ENCODE data around the gene ANKRD63. TPM values are rescaled to one million over a fixed set of nuclear protein-coding genes. Genes with fewer than 3 reads are reported as not detected.

The ANKRD63 gene, protein sequence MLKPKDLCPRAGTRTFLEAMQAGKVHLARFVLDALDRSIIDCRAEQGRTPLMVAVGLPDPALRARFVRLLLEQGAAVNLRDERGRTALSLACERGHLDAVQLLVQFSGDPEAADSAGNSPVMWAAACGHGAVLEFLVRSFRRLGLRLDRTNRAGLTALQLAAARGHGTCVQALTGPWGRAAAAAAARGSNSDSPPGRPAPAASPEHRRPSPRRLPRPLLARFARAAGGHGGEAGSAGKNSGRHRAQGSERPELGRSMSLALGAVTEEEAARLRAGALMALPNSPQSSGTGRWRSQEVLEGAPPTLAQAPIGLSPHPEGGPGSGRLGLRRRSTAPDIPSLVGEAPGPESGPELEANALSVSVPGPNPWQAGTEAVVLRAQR
- not detected for total RNA-seq

DNA sequence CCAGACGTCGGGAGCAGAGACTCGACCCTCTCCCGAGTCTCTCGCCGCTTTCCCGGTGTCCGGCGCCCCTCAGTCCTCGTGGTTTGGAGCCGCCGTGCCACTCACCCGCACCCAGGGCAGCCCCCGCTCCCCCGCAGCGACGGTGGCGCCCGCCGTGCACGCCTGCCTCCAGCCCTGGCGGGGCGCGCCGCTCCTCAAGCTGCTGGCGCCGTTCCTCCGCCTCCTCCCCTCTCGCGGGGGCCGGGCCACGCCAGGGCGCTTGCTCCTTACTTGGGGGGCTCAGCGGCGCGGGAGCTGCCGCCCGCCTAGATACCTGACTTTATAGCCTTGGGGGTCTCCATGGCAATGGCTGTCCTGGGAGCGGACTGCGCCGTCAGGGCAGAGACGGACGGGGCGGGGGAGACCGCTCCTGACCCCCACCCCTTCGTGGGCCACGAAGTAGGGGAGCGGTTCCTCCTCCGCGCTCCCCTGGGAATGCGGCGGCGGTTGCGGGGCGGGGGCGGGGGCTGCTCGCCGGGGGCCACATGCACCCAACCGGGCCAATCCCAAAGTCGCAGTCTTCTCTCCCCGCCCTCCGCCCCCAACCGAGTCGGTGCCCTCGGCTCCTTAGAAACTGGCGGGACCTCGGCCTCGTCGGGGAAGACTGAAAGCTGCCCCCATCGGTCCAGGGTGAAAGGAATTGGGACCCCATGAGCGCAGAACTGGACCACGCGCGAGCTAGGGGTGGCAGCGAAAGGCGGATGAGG, at the start of gene ANKRD63:
Gene ANKRD63, minus strand, starts transcription at position 196 of the 746 bp plus-strand sequence. CDS start 478 bp downstream, outside the sequence.
- ATAC-seq (peak; percentile 78 to 79), DNase-seq (peak; percentile 26)
- Mint-ChIP-seq H3K4me1 (ENCODE audit: low read depth) (peaks cover 2% of the 10 kb centered on the region), H3K36me3 (ENCODE audit: insufficient read depth) (peaks cover 2% of the 10 kb centered on the region), H3K4me3 (peak within 1 kb of the TSS; percentile 67), H3K9me3 (no peaks in the 10 kb centered on the region), H3K27me3 (ENCODE audit: low read depth) (peaks cover 23% of the 10 kb centered on the region)

DNA sequence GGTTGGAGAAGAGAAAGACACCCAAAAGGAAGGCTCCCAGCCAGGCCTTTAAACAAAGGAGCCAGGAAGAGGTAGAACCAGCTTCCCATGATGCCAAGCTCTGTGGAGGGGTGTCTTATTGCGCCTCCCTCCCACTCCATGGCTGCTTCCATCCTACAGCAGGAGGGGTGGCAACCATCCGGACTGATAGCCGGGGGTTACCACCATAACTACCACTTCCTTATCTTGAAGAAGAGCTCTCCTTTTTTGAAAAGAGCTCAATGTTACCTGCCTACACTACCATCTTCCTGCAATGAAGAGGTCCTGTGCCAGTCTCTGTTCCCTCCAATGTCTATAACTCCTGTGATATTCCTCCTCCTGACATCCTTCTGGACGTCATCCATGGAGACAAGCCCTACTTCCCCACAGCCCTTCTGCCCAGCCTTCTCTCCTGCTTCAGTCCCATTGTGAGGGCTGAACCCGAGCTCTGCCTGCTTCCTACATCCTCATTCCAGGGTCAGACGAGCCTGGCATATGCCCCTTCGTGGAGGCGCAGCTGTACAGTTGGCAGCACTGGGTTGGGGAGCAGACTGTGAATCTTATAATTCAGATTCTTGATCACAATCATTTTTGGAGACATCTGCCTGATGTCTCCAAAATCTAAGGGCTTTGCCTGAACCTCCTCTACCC, 49.4 kb upstream of the ANKRD63 start:
- no peak overlapping the region for H3K4me3 Mint-ChIP-seq
- DNase-seq = no peak
- H3K9me3 Mint-ChIP-seq = no peaks in the 10 kb centered on the region
- ATAC-seq = no peak
- peaks cover 9% of the 10 kb centered on the region for H3K4me1 Mint-ChIP-seq (ENCODE audit: low read depth)
- no peaks in the 10 kb centered on the region for H3K27me3 Mint-ChIP-seq (ENCODE audit: low read depth)
- no peaks in the 10 kb centered on the region for H3K36me3 Mint-ChIP-seq (ENCODE audit: insufficient read depth)

DNA sequence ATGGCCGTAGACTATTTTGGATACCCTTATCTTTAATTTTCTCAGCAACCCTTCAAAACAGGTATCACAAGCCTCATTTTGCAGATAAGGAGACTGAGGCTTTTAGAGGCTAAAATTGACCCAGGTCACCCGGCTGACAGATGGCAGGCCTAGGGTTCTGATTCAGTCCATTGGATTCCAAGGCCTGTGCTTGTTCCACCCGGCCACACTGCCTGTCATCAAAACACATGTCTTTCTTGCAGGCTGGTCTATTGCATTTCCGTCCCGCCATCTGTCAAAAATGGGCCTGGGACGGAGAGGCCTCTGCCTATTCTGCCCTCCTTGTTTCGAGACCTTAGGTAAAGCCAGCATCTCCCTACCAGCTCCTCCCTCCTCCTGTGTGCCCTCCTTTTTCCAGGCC, 48.8 kb upstream of the ANKRD63 start:
- ATAC-seq = no peak
- H3K9me3 Mint-ChIP-seq = no peaks in the 10 kb centered on the region

DNA sequence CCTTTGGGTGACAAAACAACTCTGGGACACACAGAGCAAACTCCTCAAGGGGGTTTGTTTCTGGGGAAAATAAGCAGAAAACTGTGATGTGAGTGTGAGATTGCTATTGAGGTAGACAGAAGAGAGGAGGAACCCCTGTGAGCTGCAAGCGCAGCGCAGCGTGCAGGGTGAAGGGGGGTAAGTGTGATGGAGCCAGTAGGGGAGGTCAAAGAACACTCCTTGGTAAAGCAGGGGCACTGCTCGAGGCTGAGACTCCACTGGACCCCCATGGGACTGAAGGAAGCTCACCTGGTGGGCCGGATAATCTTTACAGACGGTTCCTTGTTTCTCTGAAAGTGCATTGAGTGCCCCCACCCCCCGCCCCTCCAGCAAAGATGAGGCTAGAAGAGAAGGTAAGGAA, 48.2 kb upstream of the ANKRD63 start:
- H3K36me3 Mint-ChIP-seq (ENCODE audit: insufficient read depth) = no peaks in the 10 kb centered on the region
- H3K4me3 Mint-ChIP-seq = no peak overlapping the region
- H3K27me3 Mint-ChIP-seq (ENCODE audit: low read depth) = no peaks in the 10 kb centered on the region
- no peaks in the 10 kb centered on the region for H3K9me3 Mint-ChIP-seq
- H3K4me1 Mint-ChIP-seq (ENCODE audit: low read depth) = peaks cover 10% of the 10 kb centered on the region
- ATAC-seq (no peak), DNase-seq (no peak)

More for the DNA sequence above, 48.8 kb upstream of the ANKRD63 start:
- H3K4me3 Mint-ChIP-seq = no peak overlapping the region
- no peaks in the 10 kb centered on the region for H3K36me3 Mint-ChIP-seq (ENCODE audit: insufficient read depth)
- peaks cover 9% of the 10 kb centered on the region for H3K4me1 Mint-ChIP-seq (ENCODE audit: low read depth)
- H3K27me3 Mint-ChIP-seq (ENCODE audit: low read depth) = no peaks in the 10 kb centered on the region
- DNase-seq = no peak

DNA sequence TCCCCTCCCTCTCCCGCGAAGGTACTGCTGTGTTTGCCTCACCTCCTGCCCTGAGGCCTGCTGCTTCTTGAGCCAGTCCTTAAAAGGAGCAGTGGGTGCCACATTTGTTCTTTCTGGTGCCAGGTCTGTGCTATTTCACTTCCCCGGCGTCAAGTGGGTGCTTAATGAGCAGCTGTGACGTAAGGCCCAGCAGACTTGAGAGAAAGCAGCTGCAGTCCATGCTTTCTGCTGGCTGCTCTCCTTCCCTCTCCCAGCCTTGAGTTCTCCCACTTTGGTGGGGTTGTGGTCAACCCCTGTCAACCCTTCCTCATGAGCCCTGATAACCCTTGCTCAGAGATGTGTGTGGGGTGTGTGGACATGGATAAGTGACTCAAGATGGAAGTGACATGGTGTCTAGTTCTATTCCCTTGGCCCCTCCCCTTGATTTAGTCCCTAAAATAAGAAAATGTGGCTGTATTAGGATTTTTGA, 47.5 kb upstream of the ANKRD63 start:
- Mint-ChIP-seq H3K27me3 (ENCODE audit: low read depth) (no peaks in the 10 kb centered on the region), H3K36me3 (ENCODE audit: insufficient read depth) (no peaks in the 10 kb centered on the region), H3K4me1 (ENCODE audit: low read depth) (peaks cover 16% of the 10 kb centered on the region), H3K4me3 (no peak overlapping the region), H3K9me3 (no peaks in the 10 kb centered on the region)
- DNase-seq = no peak
- no peak for ATAC-seq

DNA sequence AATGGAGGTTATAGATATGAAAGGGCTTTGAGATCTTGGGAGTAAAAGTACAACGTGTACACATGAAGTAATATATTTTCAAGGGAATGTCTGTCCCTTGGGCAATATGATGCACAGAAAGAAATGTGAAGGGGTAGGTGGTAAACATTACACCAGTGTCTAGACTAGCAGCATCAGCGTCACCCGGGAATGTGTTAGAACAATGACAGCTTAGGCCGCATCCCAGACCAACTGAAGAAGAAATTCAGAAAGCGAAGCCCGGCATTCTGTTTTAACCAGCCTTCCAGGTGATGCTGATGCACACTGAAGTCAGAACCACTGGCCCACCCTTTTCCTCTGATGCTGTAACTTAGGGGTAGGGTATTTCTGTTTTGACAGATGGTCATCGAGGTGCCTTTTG, 46.9 kb upstream of the ANKRD63 start:
- peaks cover 22% of the 10 kb centered on the region for H3K4me1 Mint-ChIP-seq (ENCODE audit: low read depth)

DNA sequence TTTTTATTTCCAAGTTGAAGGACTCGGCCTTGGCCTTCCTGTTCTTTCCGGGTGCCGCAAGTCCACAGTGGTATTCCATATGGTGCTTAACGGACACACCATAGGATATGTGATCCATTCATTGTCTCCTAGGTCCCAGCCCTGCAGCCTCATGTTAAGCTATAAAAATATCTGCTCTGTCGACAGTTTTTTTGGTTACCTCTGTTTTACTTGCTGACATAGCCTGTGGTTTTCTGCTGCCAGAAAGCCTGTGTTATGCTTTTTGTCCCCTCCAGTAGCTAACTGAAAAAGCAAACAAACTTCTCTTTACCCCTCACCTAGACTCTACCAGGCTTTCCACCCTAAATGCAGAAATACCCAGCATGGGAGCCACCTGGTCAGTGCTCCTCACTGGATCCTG, 45.9 kb upstream of the ANKRD63 start:
- DNase-seq (no peak), ATAC-seq (no peak)
- H3K4me1 Mint-ChIP-seq (ENCODE audit: low read depth) = peaks cover 18% of the 10 kb centered on the region
- no peaks in the 10 kb centered on the region for H3K27me3 Mint-ChIP-seq (ENCODE audit: low read depth)
- H3K36me3 Mint-ChIP-seq (ENCODE audit: insufficient read depth) = no peaks in the 10 kb centered on the region
- H3K9me3 Mint-ChIP-seq = no peaks in the 10 kb centered on the region
- H3K4me3 Mint-ChIP-seq = no peak overlapping the region

More for the DNA sequence above, 46.9 kb upstream of the ANKRD63 start:
- no peak overlapping the region for H3K4me3 Mint-ChIP-seq
- no peaks in the 10 kb centered on the region for H3K9me3 Mint-ChIP-seq
- H3K27me3 Mint-ChIP-seq (ENCODE audit: low read depth) = no peaks in the 10 kb centered on the region
- DNase-seq = no peak
- H3K36me3 Mint-ChIP-seq (ENCODE audit: insufficient read depth) = no peaks in the 10 kb centered on the region
- no peak for ATAC-seq

DNA sequence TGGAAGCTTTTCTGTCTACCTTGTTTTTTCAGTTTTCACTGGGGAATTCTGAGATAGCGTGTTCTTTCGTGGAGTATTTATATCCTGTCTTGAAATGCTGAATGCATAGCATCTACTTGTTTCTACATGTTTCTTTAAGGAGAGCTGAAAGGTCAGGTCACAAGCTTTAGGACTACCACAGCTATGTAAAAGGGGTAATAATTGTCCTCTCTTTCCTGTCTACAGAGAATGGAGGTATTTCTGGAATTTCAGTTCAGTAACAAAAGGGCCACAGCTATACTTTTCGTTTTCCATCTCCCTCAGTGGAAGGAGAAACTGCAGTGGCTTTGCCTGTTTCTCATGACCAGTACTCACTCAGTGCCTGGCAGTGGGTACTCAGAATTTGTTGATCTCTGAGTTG, 45.3 kb upstream of the ANKRD63 start:
- H3K9me3 Mint-ChIP-seq = no peaks in the 10 kb centered on the region

DNA sequence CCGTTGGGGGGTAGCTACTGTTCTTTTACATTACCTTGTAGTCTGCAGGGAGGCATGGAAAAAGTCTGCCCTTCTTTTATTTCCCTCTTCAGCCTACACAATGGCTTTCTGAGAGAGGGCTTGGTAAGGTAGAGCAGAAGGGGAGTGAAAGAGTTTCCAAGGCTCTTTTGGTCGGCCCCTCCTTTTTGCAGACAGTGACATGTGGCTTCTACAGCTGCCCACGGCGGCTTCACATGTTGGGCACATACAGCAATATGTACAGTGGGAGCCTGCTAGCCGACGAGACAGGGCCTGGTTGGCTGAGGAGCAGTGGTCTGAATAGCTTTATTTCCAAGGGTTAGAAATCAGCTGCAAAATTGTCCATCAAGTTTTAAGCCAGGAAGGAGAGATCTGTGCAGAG, 44.6 kb upstream of the ANKRD63 start:
- no peak for ATAC-seq
- Mint-ChIP-seq H3K4me3 (no peak overlapping the region), H3K4me1 (ENCODE audit: low read depth) (peaks cover 18% of the 10 kb centered on the region), H3K9me3 (no peaks in the 10 kb centered on the region), H3K27me3 (ENCODE audit: low read depth) (no peaks in the 10 kb centered on the region), H3K36me3 (ENCODE audit: insufficient read depth) (no peaks in the 10 kb centered on the region)
- no peak for DNase-seq

More for the DNA sequence above, 45.3 kb upstream of the ANKRD63 start:
- Mint-ChIP-seq H3K36me3 (ENCODE audit: insufficient read depth) (no peaks in the 10 kb centered on the region), H3K4me1 (ENCODE audit: low read depth) (peaks cover 16% of the 10 kb centered on the region), H3K27me3 (ENCODE audit: low read depth) (no peaks in the 10 kb centered on the region), H3K4me3 (no peak overlapping the region)
- DNase-seq (no peak), ATAC-seq (no peak)

DNA sequence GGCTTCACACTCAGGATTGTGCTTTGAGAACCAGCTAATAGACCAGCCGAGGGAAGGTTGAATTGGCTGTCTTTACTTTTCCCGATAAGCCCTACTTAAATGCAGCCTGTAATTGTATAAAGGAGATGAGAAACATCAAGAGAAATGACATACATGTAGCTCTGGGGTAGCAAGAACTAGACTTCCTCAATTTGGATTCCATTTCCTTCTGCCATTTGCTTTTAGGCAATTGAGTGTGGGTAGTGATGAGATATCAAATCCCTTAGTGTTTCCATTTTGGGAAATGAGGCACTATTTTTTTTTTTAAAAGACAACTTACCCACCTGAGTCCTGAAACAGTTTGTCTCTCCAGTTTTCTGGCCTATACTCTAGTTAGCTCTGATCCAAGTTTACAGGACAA, 42.8 kb upstream of the ANKRD63 start:
- DNase-seq = no peak
- no peak overlapping the region for H3K4me3 Mint-ChIP-seq
- H3K36me3 Mint-ChIP-seq (ENCODE audit: insufficient read depth) = no peaks in the 10 kb centered on the region
- ATAC-seq = no peak
- peaks cover 26% of the 10 kb centered on the region for H3K4me1 Mint-ChIP-seq (ENCODE audit: low read depth)
- no peaks in the 10 kb centered on the region for H3K27me3 Mint-ChIP-seq (ENCODE audit: low read depth)
- H3K9me3 Mint-ChIP-seq = no peaks in the 10 kb centered on the region

DNA sequence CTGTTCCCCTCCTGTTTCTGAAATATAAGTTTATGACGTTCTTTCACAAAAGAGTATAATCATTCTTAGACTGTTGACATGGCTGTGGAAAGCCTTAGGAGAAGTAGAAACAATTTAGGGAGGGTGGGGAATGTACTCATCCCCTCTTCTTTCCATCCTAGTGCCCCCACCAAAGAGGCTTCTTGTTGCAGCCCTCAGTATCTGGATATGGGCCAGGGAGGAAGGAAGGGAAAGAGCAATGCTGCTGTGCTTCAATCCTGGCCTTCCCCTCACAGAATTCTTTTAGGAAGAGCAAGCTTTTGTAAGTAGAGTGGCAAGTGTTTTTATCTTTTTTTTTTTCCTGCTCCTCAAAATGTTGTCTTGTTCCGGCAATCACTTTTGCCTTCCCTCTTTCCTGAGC, 42.3 kb upstream of the ANKRD63 start:
- Mint-ChIP-seq H3K4me3 (peak overlapping the region; percentile 78), H3K4me1 (ENCODE audit: low read depth) (peaks cover 26% of the 10 kb centered on the region), H3K9me3 (no peaks in the 10 kb centered on the region), H3K36me3 (ENCODE audit: insufficient read depth) (no peaks in the 10 kb centered on the region), H3K27me3 (ENCODE audit: low read depth) (no peaks in the 10 kb centered on the region)
- no peak for ATAC-seq
- no peak for DNase-seq

DNA sequence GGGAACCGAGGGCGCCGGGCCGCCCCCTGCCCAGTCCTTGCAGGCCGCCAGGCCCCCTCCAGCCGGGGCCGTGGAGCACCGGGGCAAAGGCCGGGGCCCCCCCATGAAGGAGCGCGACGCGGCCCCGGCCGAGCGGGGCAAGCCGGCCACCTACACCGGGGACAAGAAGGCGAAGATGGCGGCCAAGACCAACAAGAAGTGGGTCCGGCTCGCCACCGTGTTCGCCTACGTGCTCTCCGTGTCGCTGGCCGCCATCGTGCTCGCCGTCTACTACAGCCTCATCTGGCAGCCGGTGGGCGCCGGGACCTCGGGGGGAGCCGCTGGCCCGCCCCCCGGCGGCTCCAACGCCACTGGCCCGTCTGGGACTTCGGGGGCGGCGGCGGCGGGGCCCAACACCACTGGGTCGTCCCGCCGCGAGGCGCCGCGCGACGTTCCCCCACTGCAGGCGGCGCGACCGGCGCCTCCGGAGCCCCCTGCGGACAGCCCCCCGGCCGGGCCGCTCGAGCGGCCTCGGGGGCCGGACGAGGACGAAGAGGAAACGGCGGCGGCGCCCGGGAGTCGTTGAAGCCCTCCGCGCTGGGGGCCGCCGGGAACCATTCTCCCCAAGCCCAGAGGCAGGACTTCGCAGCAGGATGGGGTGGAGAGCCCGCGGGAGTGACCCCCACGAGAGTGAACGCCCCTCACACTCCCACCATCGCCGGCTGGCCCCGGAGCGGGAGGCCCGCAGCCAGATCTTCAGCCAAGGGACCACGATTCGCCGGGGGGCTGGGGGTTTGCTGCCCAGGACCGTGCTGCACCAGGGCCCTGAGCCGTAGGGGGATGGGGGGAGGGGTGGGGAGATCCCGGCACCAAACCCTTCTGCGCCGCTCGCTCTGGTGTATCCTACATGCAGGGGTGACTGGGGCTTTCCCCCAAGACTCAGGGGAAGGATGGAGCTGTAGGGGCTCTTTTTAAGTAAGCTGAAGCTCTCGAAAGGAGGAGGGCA, 41.4 kb upstream of the ANKRD63 start:
- peak overlapping the region; percentile 78 for H3K4me3 Mint-ChIP-seq
- ATAC-seq = peak; percentile 3 to 8
- no peaks in the 10 kb centered on the region for H3K9me3 Mint-ChIP-seq
- H3K27me3 Mint-ChIP-seq (ENCODE audit: low read depth) = no peaks in the 10 kb centered on the region
- H3K36me3 Mint-ChIP-seq (ENCODE audit: insufficient read depth) = no peaks in the 10 kb centered on the region
- DNase-seq = no peak
- H3K4me1 Mint-ChIP-seq (ENCODE audit: low read depth) = peaks cover 26% of the 10 kb centered on the region

DNA sequence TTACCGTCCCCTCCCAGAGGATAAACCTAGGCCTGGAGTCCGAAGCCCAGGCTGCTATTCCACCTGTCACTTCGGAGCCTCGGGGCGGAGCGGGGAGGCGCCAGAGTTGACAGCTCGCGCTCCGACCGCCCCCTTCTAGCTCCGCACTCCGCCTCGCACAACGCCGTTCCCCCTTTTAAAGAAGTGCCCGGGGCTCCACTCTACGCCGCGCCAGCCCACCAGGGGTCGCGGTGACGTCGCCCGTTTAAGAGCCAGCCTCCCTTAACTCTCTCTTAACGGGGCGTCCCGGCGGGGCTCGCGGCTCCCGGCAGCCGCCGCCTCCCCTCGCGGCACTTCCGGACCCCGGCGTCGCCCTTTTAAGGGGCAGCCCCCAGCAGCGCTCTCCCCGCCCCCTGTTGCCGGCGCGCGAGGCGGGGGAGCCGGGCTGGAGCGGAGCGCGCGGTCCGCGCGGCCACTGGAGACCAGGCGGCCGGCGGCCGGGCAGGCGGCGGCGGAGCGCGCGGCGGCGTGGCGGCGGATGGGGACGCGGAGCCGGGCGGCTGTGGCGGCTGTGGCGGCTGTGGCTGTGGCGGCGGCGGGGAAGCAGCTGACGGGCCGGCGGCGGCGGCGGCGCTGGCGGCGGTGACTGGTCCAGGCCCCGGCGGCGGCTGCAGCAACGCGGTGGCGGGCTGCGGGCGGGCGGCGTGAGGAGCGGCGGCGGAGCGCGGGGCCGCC, 40.5 kb upstream of the ANKRD63 start, which contains the start of gene INAFM2:
Gene INAFM2, plus strand, starts transcription at position 454 of the 714 bp plus-strand sequence. CDS start 364 bp downstream, outside the sequence.
- peak within 1 kb of the TSS; percentile 78 for H3K4me3 Mint-ChIP-seq
- H3K4me1 Mint-ChIP-seq (ENCODE audit: low read depth) = peaks cover 26% of the 10 kb centered on the region
- H3K9me3 Mint-ChIP-seq = no peaks in the 10 kb centered on the region
- peak; percentile 89 to 94 for ATAC-seq
- peak; percentile 90 for DNase-seq
- H3K36me3 Mint-ChIP-seq (ENCODE audit: insufficient read depth) = no peaks in the 10 kb centered on the region
- H3K27me3 Mint-ChIP-seq (ENCODE audit: low read depth) = no peaks in the 10 kb centered on the region
